EL (cell line): Measurements from ENCODE around the gene CACNA2D3.
"Not testable (repeated sequence)": the region's sequence is repeated elsewhere in the genome, so short reads cannot be mapped to it uniquely, and the experiment has no call there.

ENCODE experiments used
- DNase-seq: peaks from one replicate; pipeline ENCODE4 v3.0.0-alpha.2; 2016

Gene CACNA2D3

GRCh38 chr3:54122324-54123002 lies at the start of gene CACNA2D3:
CACNA2D3 (plus strand) TSS chr3:54122552.
- DNase-seq: no peak

GRCh38 chr3:54073386-54073785 lies 49.0 kb upstream of the CACNA2D3 start:
- no peak for DNase-seq

- DNase-seq: no peak
These were observed 43.0 kb upstream of the CACNA2D3 start for GRCh38 chr3:54079314-54079713.

- no peak for DNase-seq
These were observed 42.5 kb upstream of the CACNA2D3 start for GRCh38 chr3:54079730-54080325.

GRCh38 chr3:54083921-54084320 lies 38.4 kb upstream of the CACNA2D3 start:
- DNase-seq: no peak

- no peak for DNase-seq
These were observed 36.4 kb upstream of the CACNA2D3 start for GRCh38 chr3:54085936-54086335.

GRCh38 chr3:54086652-54087405 lies 35.5 kb upstream of the CACNA2D3 start:
- no peak for DNase-seq

- no peak for DNase-seq
These were observed 34.6 kb upstream of the CACNA2D3 start for GRCh38 chr3:54087581-54088410.

GRCh38 chr3:54093491-54094248 lies 28.7 kb upstream of the CACNA2D3 start:
- DNase-seq: no peak

- DNase-seq: no peak
These were observed 27.4 kb upstream of the CACNA2D3 start for GRCh38 chr3:54094926-54095325.

- DNase-seq: no peak
These were observed 23.0 kb upstream of the CACNA2D3 start for GRCh38 chr3:54099381-54099780.

GRCh38 chr3:54104084-54104483 lies 18.3 kb upstream of the CACNA2D3 start:
- DNase-seq: no peak

GRCh38 chr3:54116129-54116528 lies 6.2 kb upstream of the CACNA2D3 start:
- not testable (repeated sequence) for DNase-seq

- no peak for DNase-seq
These were observed 1.5 kb upstream of the CACNA2D3 start for GRCh38 chr3:54120657-54121413.

GRCh38 chr3:54121414-54122323 lies 683 bp upstream of the CACNA2D3 start:
- DNase-seq: no peak

- no peak for DNase-seq
These were observed 837 bp downstream of the CACNA2D3 start for GRCh38 chr3:54123003-54123775.

GRCh38 chr3:54123776-54124196 lies 1.4 kb downstream of the CACNA2D3 start:
- no peak for DNase-seq

GRCh38 chr3:54125300-54125699 lies 2.9 kb downstream of the CACNA2D3 start:
- DNase-seq: no peak

- DNase-seq: no peak
These were observed 4.2 kb downstream of the CACNA2D3 start for GRCh38 chr3:54126551-54126950.
